H1 (cell line): Measurements from ENCODE around the gene FRY. TPM values are rescaled to one million over a fixed set of nuclear protein-coding genes. Genes with fewer than 3 reads are reported as not detected.

Source experiments
- CBX5 ChIP-seq: fragments of 300-800, 300-1000 bp; sonication (generic); IDR thresholded peaks from 2 replicates; pipeline ENCODE4 v1.7.1; 2016; ENCODE audit warnings: antibody characterized with exemption, low read length, low read depth
- NANOG ChIP-seq: IDR thresholded peaks from 2 replicates; pipeline ENCODE4 v1.6.1; 2011; ENCODE audit warnings: low read length, low read depth, mild to moderate bottlenecking, inconsistent platforms; ENCODE audit not compliant: insufficient read depth, poor library complexity, severe bottlenecking
- polyA plus RNA-seq, 7 experiments: library from polyadenylated mRNA; depleted of rRNA in 3 of 7; stranded (reverse) in 5 of 7; unstranded in 2 of 7; fragments of >200 nt in 5 of 7; fragments of 200-250 nt in 2 of 7; gene quantifications; 1 replicate in 5 of 7; 2 replicates in 1 of 7; 4 replicates in 1 of 7; pipeline versions ENCODE4 v1.2.1 to v1.2.3, GENCODE V29; 2011 to 2013; ENCODE audit warnings: missing spikeins in 2 of 7, mixed read lengths in 2 of 7
- total RNA-seq: library from RNA; stranded (reverse); fragmentation: NEBNext Ultra II Directional; extraction: Animal tissue kit (Norgen Biotek cat#: 25700); gene quantifications from 2 replicates; pipeline ENCODE4 v1.2.1, GENCODE V29; 2021

Gene FRY
- total and polyA plus RNA-seq, 2 of the 8 experiments (the other 6 are each of a cell fraction or from before 2014, with no cell fraction given) = 4.3 to 9.2 TPM

DNA sequence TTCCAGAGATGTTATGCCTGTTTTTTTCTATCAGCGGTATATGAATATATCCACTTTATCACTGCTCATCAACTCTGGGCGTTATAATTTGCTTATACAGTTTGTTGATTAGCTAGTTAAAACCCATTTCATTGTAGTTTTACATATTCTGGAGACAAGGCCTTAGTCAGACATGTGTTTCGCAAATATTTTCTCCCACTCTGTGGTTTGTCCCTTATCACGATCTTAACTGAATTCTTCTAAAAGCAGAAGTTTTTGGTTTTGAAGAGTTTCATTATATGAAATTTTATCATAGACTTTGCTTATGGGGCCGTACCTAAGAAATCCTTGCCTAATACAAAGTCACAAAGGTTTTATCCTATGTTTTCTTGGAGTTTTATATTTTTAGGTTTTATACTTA lies 84.6 kb downstream of the FRY start (continued):
- no peak for TF ChIP-seq CBX5
- no peak for TF ChIP-seq NANOG
